Stimulated activated CD8-positive, alpha-beta memory T cell treated with anti-CD3 and anti-CD28 coated beads, Interleukin-15, amount 100 ng/mL, for 4 hours (primary cell): ENCODE data around the gene GRAP.

ENCODE experiments used
- DNase-seq, 2 donors: peaks; one replicate each; pipeline ENCODE4 v3.0.0-alpha.2; 2020; ENCODE audit warnings: low read depth in 2 of 2

GRAP gene

DNA sequence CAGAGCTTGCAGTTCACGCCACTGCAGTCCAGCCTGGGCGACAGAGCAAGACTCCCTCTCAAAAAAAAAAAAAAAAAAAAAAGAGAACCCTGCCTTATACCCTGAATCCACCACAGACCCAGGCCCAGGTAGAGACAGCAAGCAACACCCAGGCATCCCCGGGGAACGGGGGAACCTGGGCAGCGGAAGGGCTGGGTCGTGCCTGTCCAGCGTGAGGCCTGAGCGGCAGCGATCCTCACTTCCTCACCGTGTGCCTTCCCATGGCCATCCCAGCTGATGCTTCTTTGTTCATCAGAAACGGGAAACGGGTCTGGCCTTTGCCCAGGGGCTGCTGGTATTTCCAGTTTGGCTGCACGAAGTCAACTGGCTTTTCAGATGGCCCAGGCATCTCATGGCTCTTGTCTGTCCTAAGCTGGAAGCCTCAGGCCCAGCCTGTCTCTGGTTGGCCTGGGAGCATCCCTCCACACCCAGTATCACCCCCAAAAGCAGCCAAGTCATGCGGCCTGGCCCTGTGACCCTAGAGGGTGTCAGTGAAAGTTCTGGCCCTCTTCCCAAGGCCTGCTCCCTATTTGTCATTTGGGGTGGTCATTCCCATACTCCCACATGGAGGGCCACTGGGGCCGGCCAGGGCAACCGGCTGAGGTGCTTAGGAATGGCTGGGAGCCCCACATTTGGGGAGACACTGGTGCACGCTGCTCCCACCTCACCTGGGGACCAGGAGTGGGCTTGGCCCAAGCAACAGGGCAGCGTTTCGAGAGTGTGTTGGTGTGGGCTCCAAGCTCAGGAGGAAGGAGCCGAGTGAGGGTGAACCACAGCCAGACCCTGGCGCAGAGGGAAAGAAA lies 62.3 kb downstream of the GRAP start:
- DNase-seq = no peak

DNA sequence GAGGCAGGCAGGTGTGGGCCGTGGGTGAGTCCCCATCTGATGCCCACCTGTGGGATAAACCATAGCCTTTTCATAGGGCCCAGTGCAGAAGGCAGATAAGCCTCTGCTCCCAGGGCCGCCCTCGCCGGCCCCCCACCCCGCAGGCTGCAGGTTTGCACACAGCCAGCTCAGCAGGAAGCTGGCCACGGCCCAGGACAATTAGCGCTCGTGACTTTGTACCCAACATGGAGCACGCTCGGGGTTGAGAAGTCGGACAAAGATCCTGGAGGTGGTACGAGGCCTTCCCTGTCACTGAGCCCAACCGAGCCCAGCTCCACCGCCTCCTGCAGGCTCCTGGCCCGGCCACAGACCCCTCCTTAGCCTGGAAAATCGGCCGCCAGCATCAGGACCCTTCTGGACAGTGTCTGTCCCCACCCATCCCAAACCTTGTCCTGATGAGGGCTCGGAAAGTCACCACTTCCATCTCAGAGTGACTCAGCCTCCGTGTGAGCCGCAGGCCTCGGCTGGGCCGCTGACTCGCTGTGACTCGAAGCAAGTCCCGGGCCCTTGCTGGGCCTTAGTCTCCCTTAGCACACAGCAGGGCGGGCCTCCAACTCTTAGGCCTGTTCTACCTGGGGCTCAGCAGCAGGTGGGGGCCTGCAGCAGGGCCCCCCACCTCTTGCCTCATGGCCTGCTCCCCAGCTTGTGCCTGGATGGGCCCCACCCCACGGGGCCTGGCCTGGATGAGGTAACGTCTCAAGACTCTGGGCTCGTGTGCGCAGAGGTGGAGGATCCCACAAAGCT lies 64.9 kb downstream of the GRAP start:
- DNase-seq = no peak

DNA sequence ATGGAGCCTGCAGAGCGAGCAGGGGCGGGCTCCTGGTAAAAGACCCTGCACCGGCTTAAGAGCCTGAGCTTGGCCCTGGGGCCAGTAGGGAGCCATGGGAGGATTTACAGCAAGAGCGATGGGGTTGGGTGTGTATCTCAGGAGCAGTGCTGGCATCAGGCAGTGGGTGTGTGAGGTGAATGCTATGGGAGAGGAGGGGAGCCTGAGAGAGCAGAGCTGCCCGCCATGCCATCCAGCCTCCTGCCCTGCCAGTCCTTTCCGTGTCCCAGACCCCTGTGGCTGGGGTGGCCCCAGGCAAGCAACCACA lies 65.5 kb downstream of the GRAP start:
- DNase-seq = no peak

DNA sequence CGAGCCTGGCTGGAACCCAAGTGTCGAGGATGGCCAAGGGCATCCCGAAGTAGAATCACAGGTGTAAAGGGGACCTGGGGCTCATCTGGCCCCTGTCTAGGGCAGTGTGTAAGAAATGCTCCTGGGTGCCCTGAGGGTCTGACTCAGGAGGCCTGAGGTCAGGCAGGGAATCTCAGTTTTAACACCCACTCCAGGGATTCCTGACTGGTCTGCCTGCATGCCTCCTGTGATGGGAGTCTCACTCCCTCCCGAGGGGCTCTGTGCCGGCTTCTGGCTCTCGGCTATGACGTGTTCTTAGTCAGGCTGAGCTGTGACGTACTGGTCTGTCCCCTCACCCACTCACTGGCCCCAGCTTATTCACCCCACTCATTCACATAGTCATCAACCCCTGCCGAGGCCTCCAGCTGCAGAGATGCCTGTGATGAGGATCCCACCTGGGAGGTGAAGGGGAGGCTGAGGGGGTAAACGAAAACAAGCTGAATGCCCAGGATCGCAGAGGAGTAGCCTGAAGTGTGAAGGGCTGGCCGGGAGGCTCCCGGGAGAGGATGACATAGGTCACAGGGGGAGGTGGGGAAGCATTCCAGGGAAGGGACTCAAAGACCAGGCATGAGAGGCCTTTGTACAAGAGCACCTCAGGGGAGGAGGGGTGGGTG lies 65.9 kb downstream of the GRAP start:
- DNase-seq = no peak

DNA sequence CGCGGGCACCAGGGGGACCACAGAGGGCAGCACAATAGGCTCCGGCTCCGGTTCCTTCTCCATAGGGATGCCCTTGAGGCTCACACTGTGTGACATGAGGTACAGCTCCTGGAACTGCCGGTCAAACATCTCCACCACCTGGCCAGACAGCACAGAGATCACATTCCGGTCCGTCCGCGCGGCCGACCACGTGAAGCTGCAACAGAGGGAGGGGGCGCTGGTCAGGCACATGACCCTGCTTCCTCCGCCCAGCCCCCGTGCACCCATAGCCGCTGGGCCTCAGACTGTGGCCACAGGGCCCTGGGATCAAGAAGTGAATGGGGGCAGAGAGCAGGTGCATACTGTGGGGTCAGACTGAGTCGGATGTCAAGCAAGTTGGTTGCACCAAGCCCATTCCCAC lies 68.1 kb downstream of the GRAP start:
- no peak for DNase-seq

DNA sequence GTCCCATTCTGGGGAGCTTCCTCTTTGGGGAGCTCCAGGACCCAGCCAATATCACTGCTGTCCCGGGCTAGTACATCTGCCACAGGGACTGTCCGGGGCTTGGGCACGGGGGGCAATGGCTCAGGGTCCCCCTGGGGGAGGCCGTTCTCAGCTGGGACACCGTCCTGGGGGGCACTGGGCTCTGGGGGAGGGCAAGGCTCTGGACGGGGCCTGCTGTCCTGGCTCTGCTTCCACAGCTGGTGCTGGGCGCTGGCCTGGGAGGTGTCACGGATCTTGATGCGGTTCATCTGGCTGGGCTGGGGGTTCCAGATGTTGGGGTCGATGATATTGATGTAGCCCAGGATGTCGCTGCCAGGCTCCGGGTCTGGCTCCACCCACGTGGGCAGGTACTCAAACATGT lies 68.7 kb downstream of the GRAP start:
- DNase-seq = no peak

DNA sequence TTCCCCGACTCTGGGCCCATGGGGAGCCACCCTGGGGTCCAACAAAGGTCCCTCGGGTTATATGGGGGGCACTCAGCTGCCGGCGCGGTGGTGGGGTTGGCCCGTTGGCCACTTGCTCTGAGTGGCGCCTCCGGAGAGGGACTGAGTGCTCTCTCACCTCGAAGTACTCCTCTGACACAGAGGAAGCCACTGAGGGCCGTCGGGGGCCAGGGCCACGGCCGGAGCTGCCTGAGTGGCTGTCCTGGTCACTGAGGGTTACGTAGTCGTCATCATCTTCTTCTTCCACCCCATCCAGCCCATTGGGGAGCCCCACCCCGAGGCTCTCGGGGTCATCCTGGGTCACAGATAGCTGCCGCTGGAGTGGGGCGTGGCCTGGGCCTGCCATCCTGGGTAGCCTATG lies 69.1 kb downstream of the GRAP start:
- no peak for DNase-seq

DNA sequence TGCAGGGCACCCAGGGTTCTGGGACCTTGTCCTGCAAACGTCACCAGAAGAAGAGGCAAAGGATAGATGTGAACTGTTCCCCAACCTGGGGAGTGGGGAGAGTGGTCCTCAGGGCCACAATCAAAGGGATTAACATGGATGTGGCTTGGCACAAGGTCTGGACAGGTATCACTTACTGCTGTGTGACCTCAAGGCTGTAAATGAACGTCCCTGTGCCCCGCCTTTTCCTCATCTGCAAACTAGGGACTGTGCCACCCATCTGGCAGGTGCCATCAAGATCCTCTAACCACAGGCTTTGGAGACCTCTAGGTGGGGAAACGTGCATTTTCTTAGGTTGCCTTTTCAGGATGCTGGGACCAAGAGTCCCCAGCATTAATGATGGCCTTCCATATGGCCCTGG lies 69.7 kb downstream of the GRAP start:
- no peak for DNase-seq

DNA sequence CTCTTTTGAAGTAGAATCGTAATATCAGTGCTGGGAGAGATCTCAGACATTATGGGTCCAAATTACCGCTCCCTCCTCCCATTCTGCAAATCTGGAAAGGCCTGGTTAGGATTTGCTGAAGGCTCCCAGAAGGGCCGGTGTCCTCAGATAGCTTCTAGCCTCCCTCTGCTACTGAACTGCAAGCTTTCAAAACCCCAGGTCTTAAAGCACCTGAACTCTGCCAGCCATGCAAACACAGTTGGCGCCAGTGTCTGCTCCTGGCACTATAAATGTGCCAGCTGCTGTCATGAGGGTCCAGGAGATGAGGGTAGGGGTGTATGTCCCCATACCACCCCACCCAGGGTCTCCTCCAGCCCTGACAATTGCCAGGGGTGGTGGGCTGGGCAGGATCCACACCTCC lies 70.6 kb downstream of the GRAP start:
- no peak for DNase-seq

DNA sequence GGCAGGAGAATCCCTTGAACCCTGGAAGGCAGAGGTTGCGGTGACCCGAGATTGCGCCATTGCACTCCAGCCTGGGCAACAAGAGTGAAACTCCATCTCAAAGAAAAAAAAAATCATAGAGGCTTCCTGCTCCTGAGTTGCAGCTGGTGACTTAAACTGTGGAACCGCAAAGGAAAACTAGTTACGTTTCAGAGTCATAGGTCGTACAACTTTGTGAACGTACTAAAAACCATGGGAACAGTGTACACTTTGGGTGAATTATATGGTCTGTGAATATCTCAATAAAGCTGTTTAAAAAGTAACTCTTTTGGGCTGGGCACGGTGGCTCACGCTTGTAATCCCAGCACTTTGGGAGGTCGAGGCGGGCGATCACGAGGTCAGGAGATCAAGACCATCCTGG lies 71.2 kb downstream of the GRAP start:
- DNase-seq = no peak

DNA sequence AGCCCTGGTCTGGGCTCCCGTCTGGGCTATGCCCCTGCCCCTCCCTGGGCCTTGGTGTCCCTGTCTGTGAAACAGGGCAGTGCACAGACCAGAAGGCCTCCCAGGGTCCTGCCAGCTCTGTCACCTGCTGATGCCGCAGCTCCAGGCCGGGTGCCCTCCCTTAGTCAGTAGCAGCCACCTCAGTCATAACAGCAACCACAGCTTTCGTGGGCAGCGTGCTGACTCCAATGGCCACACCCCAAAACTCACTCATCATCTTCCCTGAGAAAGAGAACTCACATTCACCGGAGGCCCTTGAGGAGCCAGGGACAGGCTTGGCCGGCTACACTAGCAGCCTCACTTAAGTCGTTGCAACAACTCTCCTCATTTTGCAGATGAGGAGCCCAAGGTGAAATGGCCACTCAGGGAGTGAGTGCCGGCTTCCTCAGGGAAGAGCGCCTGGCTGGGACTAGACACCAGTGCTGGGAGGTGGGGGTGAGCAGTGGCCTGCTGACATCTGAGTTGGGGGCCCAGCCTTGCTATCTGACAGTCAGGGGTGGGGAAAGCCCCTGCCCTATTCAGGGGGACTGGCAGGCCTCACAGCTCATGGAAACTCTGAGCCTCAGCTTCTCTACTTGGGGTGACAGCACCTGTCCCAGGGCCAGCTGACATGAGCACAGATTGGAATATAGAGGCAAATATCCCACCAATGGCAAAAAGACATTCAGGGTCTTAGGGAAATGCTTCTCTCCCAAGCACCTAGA lies 72.2 kb downstream of the GRAP start:
- DNase-seq = no peak

DNA sequence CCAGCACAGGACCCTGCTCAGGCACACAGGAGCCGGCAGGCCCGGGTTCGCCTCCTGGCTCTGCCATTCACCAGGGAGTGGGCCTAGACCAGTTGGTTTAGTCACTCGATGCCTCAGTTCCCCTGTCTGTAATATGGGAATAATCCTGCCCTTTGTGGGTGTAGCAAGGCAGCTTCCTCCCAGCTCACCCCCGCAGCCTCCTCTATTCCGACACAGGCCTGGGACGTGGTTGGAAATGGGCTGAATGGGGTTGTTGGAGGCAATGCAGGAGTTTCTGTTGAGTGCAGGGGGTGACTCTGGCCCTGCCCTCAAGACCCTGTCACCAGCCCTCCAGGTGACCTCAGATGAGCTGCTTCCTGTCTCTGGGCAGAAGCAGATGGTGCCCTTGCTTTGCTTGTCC lies 75.0 kb downstream of the GRAP start:
- no peak for DNase-seq
